ENCODE data around the gene CPA3. TPM values are rescaled to one million over a fixed set of nuclear protein-coding genes. Genes with fewer than 3 reads are reported as not detected.
A peak's percentile ranks its signal among the peaks of the same experiment; 100 is the strongest.

Gene CPA3
- total RNA-seq, 1 donor from 2014 or later = not detected

DNA sequence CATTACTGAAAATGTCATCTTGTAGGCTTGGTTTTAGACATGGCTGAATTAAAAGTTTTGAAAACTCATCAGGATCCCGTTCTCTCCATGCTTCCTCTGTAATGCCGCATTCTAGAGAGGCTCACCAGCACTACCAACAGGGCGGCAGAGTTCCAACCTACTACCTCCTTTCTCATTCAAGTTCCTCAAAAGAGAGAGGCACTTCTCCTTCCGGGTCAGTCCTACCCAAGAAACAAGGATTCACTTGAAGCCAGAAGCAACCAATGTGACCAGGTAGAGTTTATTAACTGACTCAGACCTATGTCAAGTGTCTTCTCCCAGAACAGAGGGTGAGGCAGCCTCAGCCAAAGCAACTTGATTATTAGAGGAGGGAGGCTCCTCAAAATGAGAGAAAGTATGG, 66.5 kb downstream of the CPA3 start:
- no peak for TF ChIP-seq EZH2 (IDR thresholded peaks at IDR 0.05; ENCODE audit: insufficient read depth, low read length)
- TF ChIP-seq, protein P1, sequence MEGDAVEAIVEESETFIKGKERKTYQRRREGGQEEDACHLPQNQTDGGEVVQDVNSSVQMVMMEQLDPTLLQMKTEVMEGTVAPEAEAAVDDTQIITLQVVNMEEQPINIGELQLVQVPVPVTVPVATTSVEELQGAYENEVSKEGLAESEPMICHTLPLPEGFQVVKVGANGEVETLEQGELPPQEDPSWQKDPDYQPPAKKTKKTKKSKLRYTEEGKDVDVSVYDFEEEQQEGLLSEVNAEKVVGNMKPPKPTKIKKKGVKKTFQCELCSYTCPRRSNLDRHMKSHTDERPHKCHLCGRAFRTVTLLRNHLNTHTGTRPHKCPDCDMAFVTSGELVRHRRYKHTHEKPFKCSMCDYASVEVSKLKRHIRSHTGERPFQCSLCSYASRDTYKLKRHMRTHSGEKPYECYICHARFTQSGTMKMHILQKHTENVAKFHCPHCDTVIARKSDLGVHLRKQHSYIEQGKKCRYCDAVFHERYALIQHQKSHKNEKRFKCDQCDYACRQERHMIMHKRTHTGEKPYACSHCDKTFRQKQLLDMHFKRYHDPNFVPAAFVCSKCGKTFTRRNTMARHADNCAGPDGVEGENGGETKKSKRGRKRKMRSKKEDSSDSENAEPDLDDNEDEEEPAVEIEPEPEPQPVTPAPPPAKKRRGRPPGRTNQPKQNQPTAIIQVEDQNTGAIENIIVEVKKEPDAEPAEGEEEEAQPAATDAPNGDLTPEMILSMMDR (IDR thresholded peaks at IDR 0.05; ENCODE audit: insufficient read depth, low read depth, low read length) = no peak
- H3K27ac ChIP-seq (ENCODE audit: low read depth, low read length) = no peak overlapping the region
- no peaks in the 10 kb centered on the region for H3K27me3 ChIP-seq (ENCODE audit: insufficient read depth, low read length)
- H3K4me1 ChIP-seq (ENCODE audit: insufficient read depth, low read length) = peaks cover 3% of the 10 kb centered on the region
- H3K4me3 Mint-ChIP-seq (ENCODE audit: unreplicated experiment) = no peak overlapping the region
- H4K20me1 ChIP-seq (ENCODE audit: insufficient read depth, low read length) = no peaks in the 10 kb centered on the region
- H3K9me3 ChIP-seq (ENCODE audit: insufficient read depth, low read depth, low read length) = no peaks in the 10 kb centered on the region
- no peak overlapping the region for H3K27ac Mint-ChIP-seq (ENCODE audit: unreplicated experiment)
- H3K4me3 ChIP-seq (ENCODE audit: insufficient read depth, low read depth, low read length) = no peak overlapping the region
- no peak for FAIRE-seq
- H2AFZ ChIP-seq (ENCODE audit: low read depth, low read length) = no peak overlapping the region
- no peak overlapping the region for H3K4me2 ChIP-seq (ENCODE audit: low read length)
- no peaks in the 10 kb centered on the region for H3K36me3 Mint-ChIP-seq (ENCODE audit: low read depth, unreplicated experiment)
- H3K9me3 Mint-ChIP-seq (ENCODE audit: unreplicated experiment) = no peaks in the 10 kb centered on the region
- H3K36me3 ChIP-seq (ENCODE audit: insufficient read depth, low read length) = no peaks in the 10 kb centered on the region
- peaks cover 5% of the 10 kb centered on the region for H3K4me1 Mint-ChIP-seq (ENCODE audit: low read depth, unreplicated experiment)
- no peak overlapping the region for H3K9ac ChIP-seq (ENCODE audit: low read length)
- no peak for DNase-seq (ENCODE audit: low read depth)
- no peaks in the 10 kb centered on the region for H3K79me2 ChIP-seq (ENCODE audit: insufficient read depth, low read length)
- H3K27me3 Mint-ChIP-seq (ENCODE audit: low read depth, unreplicated experiment) = peaks cover 5% of the 10 kb centered on the region

- H3K4me1 ChIP-seq (ENCODE audit: insufficient read depth, low read length) = peaks cover 9% of the 10 kb centered on the region
- H2AFZ ChIP-seq (ENCODE audit: low read depth, low read length) = no peak overlapping the region
- no peaks in the 10 kb centered on the region for H3K36me3 ChIP-seq (ENCODE audit: insufficient read depth, low read length)
- H3K27ac ChIP-seq (ENCODE audit: low read depth, low read length) = no peak overlapping the region
- no peaks in the 10 kb centered on the region for H4K20me1 ChIP-seq (ENCODE audit: insufficient read depth, low read length)
- Mint-ChIP-seq H3K36me3 (ENCODE audit: low read depth, unreplicated experiment) (no peaks in the 10 kb centered on the region), H3K9me3 (ENCODE audit: unreplicated experiment) (no peaks in the 10 kb centered on the region), H3K27ac (ENCODE audit: unreplicated experiment) (no peak overlapping the region), H3K4me1 (ENCODE audit: low read depth, unreplicated experiment) (peaks cover 14% of the 10 kb centered on the region), H3K4me3 (ENCODE audit: unreplicated experiment) (no peak overlapping the region), H3K27me3 (ENCODE audit: low read depth, unreplicated experiment) (peaks cover 5% of the 10 kb centered on the region)
- FAIRE-seq (no peak), DNase-seq (ENCODE audit: low read depth) (peak; percentile 11)
- H3K9ac ChIP-seq (ENCODE audit: low read length) = no peak overlapping the region
- TF ChIP-seq EZH2 (IDR thresholded peaks at IDR 0.05; ENCODE audit: insufficient read depth, low read length) = no peak
- TF ChIP-seq, protein P1 (IDR thresholded peaks at IDR 0.05; ENCODE audit: insufficient read depth, low read depth, low read length) = no peak
- no peaks in the 10 kb centered on the region for H3K9me3 ChIP-seq (ENCODE audit: insufficient read depth, low read depth, low read length)
- no peak overlapping the region for H3K4me3 ChIP-seq (ENCODE audit: insufficient read depth, low read depth, low read length)
- H3K27me3 ChIP-seq (ENCODE audit: insufficient read depth, low read length) = no peaks in the 10 kb centered on the region
- H3K4me2 ChIP-seq (ENCODE audit: low read length) = no peak overlapping the region
- H3K79me2 ChIP-seq (ENCODE audit: insufficient read depth, low read length) = no peaks in the 10 kb centered on the region
Measured at GRCh38 chr3:148932972-148933371, 67.9 kb downstream of the CPA3 start.

GRCh38 chr3:148937467-148938255, 72.6 kb downstream of the CPA3 start:
- Histone ChIP-seq H2AFZ (ENCODE audit: low read depth, low read length) (peak overlapping the region; percentile 6), H3K4me2 (ENCODE audit: low read length) (peak overlapping the region; percentile 52), H3K79me2 (ENCODE audit: insufficient read depth, low read length) (no peaks in the 10 kb centered on the region), H3K27ac (ENCODE audit: low read depth, low read length) (peak overlapping the region; percentile 6), H3K4me3 (ENCODE audit: insufficient read depth, low read depth, low read length) (no peak overlapping the region), H4K20me1 (ENCODE audit: insufficient read depth, low read length) (no peaks in the 10 kb centered on the region), H3K36me3 (ENCODE audit: insufficient read depth, low read length) (no peaks in the 10 kb centered on the region), H3K4me1 (ENCODE audit: insufficient read depth, low read length) (peaks cover 6% of the 10 kb centered on the region), H3K9ac (ENCODE audit: low read length) (no peak overlapping the region), H3K27me3 (ENCODE audit: insufficient read depth, low read length) (no peaks in the 10 kb centered on the region), H3K9me3 (ENCODE audit: insufficient read depth, low read depth, low read length) (no peaks in the 10 kb centered on the region)
- DNase-seq (ENCODE audit: low read depth) (peak; percentile 68), FAIRE-seq (no peak)
- Mint-ChIP-seq H3K4me3 (ENCODE audit: unreplicated experiment) (no peak overlapping the region), H3K27ac (ENCODE audit: unreplicated experiment) (no peak overlapping the region), H3K36me3 (ENCODE audit: low read depth, unreplicated experiment) (no peaks in the 10 kb centered on the region), H3K4me1 (ENCODE audit: low read depth, unreplicated experiment) (peaks cover 11% of the 10 kb centered on the region), H3K9me3 (ENCODE audit: unreplicated experiment) (peaks cover 2% of the 10 kb centered on the region), H3K27me3 (ENCODE audit: low read depth, unreplicated experiment) (peaks cover 13% of the 10 kb centered on the region)
- TF ChIP-seq, protein P1 (IDR thresholded peaks at IDR 0.05; ENCODE audit: insufficient read depth, low read depth, low read length) = no peak
- no peak for TF ChIP-seq EZH2 (IDR thresholded peaks at IDR 0.05; ENCODE audit: insufficient read depth, low read length)

Measured in astrocyte (in vitro differentiated cells and primary cell).